ENCODE measurements around the gene NFYA.

- no peak for TF ChIP-seq CTCF (IDR thresholded peaks at IDR 0.05)
- TF ChIP-seq POLR2A (IDR thresholded peaks at IDR 0.05) = no peak
Observed at GRCh38 chr6:41023114-41023513, 49.7 kb upstream of the NFYA start.

Measured in ovary (tissue), 3 donors.